Measurements from ENCODE around the gene KTN1. TPM values are rescaled to one million over a fixed set of nuclear protein-coding genes. Genes with fewer than 3 reads are reported as not detected.

KTN1 gene
- total and polyA plus RNA-seq, 9 donors = 84.4 to 144 (median 118) TPM

DNA sequence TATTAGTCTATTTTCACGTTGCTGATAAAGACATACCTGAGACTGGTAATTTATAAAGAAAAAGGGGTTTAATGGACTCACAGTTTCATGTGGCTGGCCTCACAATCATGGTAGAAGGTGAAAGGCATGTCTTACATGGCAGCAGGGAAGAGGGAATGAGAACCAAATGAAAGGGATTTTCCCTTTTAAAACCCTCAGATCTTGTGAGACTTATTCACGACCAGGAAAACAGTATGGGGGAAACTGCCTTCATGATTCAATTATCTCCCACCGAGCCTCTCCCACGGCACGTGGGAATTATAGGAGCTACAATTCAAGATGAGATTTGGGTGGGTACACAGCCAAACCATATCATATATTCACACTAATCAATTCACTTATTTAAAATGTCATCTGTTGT, 41.4 kb downstream of the KTN1 start:
- peaks cover 0 to 5% of the 10 kb centered on the region in 2 donors for H3K9me3 ChIP-seq
- H3K4me3 ChIP-seq = no peak overlapping the region
- DNase-seq = no peak
- H3K36me3 ChIP-seq = no peaks in the 10 kb centered on the region
- H3K27ac ChIP-seq = no peak overlapping the region
- whole genome bisulfite sequencing, 3 donors = 93 to 95% (median 95%) methylated on average over 5 of the region's 5 CpGs
- intact Hi-C loops (cut with DNase I) = no loop called here
- no peak for TF ChIP-seq POLR2A (IDR thresholded peaks at IDR 0.05)
- TF ChIP-seq, protein P1, sequence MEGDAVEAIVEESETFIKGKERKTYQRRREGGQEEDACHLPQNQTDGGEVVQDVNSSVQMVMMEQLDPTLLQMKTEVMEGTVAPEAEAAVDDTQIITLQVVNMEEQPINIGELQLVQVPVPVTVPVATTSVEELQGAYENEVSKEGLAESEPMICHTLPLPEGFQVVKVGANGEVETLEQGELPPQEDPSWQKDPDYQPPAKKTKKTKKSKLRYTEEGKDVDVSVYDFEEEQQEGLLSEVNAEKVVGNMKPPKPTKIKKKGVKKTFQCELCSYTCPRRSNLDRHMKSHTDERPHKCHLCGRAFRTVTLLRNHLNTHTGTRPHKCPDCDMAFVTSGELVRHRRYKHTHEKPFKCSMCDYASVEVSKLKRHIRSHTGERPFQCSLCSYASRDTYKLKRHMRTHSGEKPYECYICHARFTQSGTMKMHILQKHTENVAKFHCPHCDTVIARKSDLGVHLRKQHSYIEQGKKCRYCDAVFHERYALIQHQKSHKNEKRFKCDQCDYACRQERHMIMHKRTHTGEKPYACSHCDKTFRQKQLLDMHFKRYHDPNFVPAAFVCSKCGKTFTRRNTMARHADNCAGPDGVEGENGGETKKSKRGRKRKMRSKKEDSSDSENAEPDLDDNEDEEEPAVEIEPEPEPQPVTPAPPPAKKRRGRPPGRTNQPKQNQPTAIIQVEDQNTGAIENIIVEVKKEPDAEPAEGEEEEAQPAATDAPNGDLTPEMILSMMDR (IDR thresholded peaks at IDR 0.05) = no peak
- TF ChIP-seq EP300 (IDR thresholded peaks at IDR 0.05) = no peak
- H3K4me1 ChIP-seq (ENCODE audit: insufficient read depth) = peaks cover 1% of the 10 kb centered on the region
- no peaks in the 10 kb centered on the region for H3K27me3 ChIP-seq

- Histone ChIP-seq H3K36me3 (no peaks in the 10 kb centered on the region), H3K27ac (no peak overlapping the region), H3K4me3 (no peak overlapping the region), H3K4me1 (ENCODE audit: insufficient read depth) (peaks cover 3% of the 10 kb centered on the region), H3K27me3 (no peaks in the 10 kb centered on the region), H3K9me3 (peaks cover 0 to 5% of the 10 kb centered on the region in 2 donors)
- no peak for DNase-seq
- intact Hi-C loops (cut with DNase I) = no loop called here
- 88 to 95% (median 93%) methylated on average over 4 of the region's 4 CpGs for WGBS, 3 donors
- no peak for TF ChIP-seq EP300 (IDR thresholded peaks at IDR 0.05)
- TF ChIP-seq, protein P1 (IDR thresholded peaks at IDR 0.05) = no peak
- TF ChIP-seq POLR2A (IDR thresholded peaks at IDR 0.05) = no peak
Measured at GRCh38 chr14:55624913-55625312, 44.9 kb downstream of the KTN1 start.

GRCh38 chr14:55625481-55625880, 45.5 kb downstream of the KTN1 start:
- Histone ChIP-seq H3K36me3 (no peaks in the 10 kb centered on the region), H3K27ac (no peak overlapping the region), H3K4me1 (ENCODE audit: insufficient read depth) (peaks cover 3% of the 10 kb centered on the region), H3K27me3 (no peaks in the 10 kb centered on the region), H3K4me3 (no peak overlapping the region), H3K9me3 (peaks cover 0 to 1% of the 10 kb centered on the region in 2 donors)
- DNase-seq = no peak
- TF ChIP-seq, protein P1 (IDR thresholded peaks at IDR 0.05) = no peak
- TF ChIP-seq POLR2A (IDR thresholded peaks at IDR 0.05) = no peak
- no peak for TF ChIP-seq EP300 (IDR thresholded peaks at IDR 0.05)
- 15 to 25% (median 18%) methylated on average over 2 of the region's 2 CpGs for WGBS, 3 donors
- intact Hi-C loops (cut with DNase I) = no loop called here

DNA sequence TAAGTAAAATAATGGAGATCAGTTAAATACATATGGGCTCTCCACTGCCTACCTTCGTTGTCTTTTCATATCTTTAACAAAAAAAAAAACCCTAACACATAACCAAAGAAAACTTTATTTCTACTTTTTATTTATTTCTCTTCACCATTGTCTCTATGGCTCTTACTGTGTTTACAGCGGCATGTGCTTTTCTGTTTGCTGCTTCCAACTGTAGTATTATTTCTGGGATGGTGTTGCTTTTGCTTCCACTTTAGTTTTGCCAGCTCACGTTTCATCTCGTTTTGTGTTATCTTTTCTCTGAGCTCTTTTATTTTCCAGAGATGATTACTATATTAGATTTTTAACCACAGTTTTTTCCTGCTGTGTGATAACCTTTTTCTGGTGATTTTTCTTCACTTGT, 46.1 kb downstream of the KTN1 start:
- Histone ChIP-seq H3K4me3 (no peak overlapping the region), H3K27me3 (no peaks in the 10 kb centered on the region), H3K4me1 (ENCODE audit: insufficient read depth) (peaks cover 3% of the 10 kb centered on the region), H3K36me3 (no peaks in the 10 kb centered on the region), H3K9me3 (no peaks in the 10 kb centered on the region), H3K27ac (no peak overlapping the region)
- DNase-seq = no peak
- intact Hi-C loops (cut with DNase I) = no loop called here
- 15 to 22% (median 15%) methylated on average over 4 of the region's 4 CpGs for WGBS, 3 donors
- TF ChIP-seq EP300 (IDR thresholded peaks at IDR 0.05) = no peak
- TF ChIP-seq POLR2A (IDR thresholded peaks at IDR 0.05) = no peak
- TF ChIP-seq, protein P1 (IDR thresholded peaks at IDR 0.05) = no peak

GRCh38 chr14:55628426-55628825, 48.4 kb downstream of the KTN1 start:
- Histone ChIP-seq H3K4me1 (ENCODE audit: insufficient read depth) (peaks cover 3% of the 10 kb centered on the region), H3K4me3 (no peak overlapping the region), H3K36me3 (no peaks in the 10 kb centered on the region), H3K9me3 (no peaks in the 10 kb centered on the region), H3K27me3 (no peaks in the 10 kb centered on the region), H3K27ac (no peak overlapping the region)
- TF ChIP-seq POLR2A (IDR thresholded peaks at IDR 0.05) (no peak), EP300 (IDR thresholded peaks at IDR 0.05) (no peak)
- TF ChIP-seq, protein P1 (IDR thresholded peaks at IDR 0.05) = no peak
- intact Hi-C loops (cut with DNase I) = no loop called here
- DNase-seq = no peak

Data from ovary (tissue), 9 donors.